RPMI8226 (cell line): ENCODE measurements around the gene FAM3D.
A peak's percentile ranks its signal among the peaks of the same experiment; 100 is the strongest.
"Not testable (repeated sequence)": the region's sequence is repeated elsewhere in the genome, so short reads cannot be mapped to it uniquely, and the experiment has no call there.

Source experiments
- DNase-seq: peaks from one replicate; pipeline ENCODE4 v3.0.0-alpha.2; 2015

Gene FAM3D

DNA sequence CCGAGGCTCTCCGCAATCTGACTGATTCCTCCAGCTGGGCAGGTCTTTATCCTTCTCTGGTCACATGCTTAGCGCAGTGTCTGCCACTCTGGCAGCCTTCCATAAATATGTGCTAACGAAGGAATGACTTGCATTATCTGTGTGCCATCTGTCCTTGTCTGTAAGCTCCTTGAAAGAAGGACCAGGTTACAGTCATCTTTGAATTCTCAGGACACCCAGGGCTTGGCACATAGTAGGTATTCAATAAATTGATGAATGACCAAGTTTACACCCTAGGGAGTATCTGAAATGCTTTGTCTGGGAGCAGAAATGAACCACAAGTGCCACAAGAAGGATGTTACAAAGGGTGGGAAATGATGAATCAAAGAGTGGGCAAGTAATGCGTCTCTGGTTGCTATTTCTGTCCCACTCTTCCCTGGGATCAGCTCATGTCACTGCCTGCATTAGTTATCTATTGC, 16.5 kb upstream of the FAM3D start:
- DNase-seq = peak; percentile 48

DNA sequence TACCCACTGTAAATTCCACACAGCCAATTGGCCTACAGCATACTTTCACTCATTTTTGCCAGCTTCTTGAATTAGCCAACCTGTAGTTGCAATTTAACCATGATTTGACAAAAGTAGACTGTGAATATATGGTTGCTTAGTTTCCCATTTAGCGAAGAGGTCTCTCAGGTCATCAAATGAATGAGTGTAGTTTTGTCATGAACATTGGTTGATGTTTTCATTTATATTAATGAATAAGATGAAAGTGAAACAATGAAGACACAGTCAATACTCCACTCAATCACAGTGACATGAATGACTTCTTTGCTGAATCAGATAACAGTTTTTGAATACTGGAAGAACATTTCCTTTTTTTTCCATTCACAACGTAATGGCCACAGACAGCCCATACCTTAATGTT, 15.3 kb upstream of the FAM3D start:
- no peak for DNase-seq

- no peak for DNase-seq
Observed at GRCh38 chr3:58680879-58681525, 14.4 kb upstream of the FAM3D start.

DNA sequence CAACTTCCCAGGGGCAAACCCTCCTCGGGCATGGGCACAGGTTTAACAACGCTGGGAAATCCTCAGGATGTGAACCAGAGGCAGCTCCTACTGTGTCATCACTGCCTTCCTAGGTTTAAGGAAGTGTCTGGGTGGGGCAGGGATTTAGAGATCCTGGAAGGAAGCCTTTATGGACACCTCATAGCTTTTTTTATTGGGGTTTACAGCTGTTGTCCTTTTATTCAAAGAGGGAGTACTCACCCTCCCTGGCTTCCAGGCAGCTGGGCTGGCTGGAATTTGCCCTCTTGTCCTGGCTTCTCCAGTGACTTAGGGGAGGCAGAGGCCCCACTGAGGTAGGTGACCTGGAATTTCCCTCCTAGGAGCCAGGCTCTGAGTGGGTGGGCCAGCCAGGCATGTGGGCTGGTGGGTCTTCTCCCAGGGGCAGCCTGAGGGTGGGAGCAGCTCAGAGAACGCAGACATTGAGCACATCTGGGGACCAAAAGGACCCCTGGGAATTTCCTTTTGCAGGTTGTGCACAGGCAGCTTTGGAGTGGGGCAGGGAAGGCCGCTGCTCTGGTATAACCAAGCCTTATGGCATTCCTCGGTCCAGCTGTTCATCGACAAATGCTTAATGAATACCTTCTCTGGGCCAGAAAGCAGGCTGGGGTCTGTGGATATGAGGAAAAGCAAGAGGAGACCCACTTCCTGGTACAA, 13.5 kb upstream of the FAM3D start:
- no peak for DNase-seq

- DNase-seq = no peak
Observed at GRCh38 chr3:58679446-58679845, 12.9 kb upstream of the FAM3D start.

DNA sequence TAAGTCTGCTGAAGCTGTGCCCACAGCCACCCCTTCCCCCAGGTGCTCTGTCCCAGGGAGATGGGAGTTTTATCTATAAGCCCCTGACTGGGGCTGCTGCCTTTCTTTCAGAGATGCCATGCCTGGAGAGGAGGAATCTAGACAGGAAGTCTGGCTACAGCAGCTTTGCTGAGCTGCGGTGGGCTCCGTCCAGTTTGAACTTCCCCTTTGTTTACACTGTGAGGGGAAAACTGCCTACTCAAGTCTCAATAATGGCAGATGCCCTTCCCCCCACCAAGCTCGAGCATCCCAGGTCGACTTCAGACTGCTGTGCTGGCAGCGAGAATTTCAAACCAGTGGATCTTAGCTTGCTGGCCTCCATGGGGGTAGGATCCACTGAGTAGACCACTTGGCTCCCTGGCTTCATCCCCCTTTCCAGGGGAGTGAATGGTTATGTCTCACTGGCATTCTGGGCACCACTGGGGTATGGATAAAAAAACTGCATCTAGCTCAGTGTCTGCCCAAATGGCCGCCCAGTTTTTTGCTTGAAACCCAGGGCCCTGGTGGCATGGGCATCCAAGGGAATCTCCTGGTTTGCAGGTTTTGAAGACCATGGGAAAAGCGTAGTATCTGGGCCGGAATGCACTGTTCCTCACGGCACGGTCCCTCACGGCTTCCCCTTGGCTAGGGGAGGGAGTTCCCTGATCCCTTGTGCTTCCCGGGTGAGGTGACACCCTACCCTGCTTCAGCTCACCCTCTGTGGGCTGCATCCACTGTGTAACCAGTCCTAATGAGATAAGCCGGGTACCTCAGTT, 11.8 kb upstream of the FAM3D start:
- not testable (repeated sequence) for DNase-seq

DNA sequence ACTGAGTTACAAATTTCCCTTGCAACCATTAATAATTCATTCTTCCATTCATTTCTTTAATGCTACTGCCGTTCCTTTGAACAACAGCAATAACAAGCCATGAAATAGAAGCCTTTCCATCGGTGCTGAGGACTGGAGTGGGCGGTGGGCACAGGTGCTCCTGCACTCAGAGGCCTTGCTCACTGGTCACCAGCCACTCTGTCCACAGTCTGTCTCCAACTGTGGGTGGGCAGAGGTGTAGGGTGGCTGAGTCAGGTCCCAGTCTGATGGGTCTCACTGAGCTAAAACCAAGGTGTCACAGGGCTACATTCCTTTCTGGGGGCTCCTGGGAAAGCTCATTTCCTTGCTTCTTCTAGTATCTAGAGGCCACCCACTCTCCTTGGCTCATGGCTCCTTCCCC, 6.3 kb upstream of the FAM3D start:
- DNase-seq = no peak

DNA sequence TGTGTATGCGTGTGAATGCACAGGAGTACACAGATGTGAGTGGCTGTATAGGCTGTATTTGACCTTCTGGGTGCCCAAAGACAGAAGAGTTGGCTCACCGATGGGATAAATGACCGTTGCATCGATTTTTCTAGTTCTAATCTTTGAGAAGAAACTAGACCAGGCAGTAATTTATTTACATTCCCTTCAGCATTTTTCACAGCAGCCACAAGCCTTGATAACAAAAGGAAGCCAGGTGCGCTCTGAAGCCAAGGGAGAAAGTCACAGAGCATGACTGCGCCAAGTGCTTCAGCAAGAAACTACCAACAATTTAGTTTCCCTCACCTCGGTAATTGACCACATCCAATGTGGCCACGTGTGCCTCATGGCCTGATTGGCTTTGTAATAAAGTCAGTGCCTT, 5.9 kb upstream of the FAM3D start:
- no peak for DNase-seq

GRCh38 chr3:58670506-58671135, 4.0 kb upstream of the FAM3D start:
- DNase-seq = no peak

- DNase-seq = no peak
Observed at GRCh38 chr3:58668247-58668646, 1.7 kb upstream of the FAM3D start.

DNA sequence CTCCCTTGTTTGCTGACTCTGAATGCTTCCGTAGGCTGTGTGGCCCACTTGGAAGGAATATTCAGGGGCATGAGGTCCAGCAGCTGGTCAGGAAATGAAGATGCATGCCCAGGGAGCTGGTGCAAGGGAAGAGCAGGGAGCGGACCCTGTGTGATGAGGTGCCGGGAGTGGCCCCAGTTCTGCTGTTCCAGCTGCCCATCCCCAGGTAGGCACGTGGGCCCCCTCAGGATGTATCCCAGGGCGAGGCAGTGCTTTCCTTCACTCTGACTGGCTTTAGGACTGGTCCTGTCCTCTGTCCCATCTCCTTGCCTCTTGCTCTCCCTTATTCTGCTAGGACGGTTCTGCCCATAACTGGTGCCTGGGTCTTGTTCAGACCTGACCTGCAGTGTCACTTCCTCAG, 1.1 kb upstream of the FAM3D start:
- DNase-seq = no peak

DNA sequence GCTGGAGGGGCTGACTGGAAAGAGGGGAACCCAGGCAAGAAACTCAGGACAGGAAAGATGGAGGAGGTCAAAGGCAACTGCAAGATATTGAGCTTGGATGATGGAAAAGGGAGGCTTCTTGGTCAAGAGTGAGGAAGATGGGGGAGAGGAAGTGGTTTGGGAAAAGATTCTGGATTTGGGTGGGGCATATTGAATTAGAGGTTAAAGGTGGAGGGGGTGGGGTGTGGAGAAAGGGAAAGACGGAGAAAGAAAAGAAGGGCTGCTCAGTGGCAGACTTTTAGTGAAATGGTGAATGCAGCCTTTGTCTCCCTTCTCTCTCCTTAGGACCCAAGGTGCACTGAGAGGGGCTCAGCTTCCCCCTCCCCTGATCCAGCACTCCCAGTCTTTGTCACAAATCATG, 655 bp upstream of the FAM3D start:
- no peak for DNase-seq

DNA sequence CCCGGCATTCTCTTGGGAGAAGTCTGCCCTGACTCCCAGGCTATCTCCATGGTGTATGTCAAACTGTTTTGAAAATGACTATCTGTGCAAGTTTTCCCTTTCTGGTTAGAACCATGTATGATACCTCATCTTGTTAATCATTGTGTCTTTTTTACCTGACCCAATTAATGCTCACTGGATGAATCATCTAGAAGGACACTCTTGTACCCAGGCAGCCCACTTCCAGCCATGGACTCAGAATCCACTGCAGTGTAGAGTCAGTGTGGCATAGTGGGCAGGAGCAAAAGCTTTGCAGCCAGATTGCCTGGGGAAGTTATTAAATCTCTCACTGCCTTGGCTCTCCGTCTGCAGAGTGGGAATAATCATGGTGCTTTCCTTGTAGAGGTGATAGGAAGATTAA, 1.2 kb downstream of the FAM3D start:
- no peak for DNase-seq

DNA sequence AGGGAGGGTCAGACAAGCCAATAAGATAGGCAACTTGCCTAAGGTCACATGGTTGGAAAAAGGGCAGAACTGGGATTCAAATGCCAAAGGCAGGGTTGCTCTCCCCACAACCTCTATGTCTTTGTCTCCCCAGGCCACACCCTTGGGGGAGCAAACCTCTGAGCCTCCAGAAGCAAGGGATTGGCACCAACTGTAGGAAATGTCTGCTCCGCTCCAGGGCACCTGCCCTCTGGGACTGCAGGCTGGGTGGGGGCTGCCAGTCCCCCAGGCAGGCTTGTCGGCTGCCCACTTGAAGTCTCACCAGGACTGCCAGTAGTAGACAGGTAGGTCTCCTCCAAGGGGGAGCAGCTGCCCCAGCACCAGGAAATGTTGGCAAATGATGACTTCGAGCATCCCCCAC, 2.0 kb downstream of the FAM3D start:
- no peak for DNase-seq

GRCh38 chr3:58661836-58662420, 4.6 kb downstream of the FAM3D start:
- no peak for DNase-seq

GRCh38 chr3:58660998-58661397, 5.6 kb downstream of the FAM3D start:
- no peak for DNase-seq

DNA sequence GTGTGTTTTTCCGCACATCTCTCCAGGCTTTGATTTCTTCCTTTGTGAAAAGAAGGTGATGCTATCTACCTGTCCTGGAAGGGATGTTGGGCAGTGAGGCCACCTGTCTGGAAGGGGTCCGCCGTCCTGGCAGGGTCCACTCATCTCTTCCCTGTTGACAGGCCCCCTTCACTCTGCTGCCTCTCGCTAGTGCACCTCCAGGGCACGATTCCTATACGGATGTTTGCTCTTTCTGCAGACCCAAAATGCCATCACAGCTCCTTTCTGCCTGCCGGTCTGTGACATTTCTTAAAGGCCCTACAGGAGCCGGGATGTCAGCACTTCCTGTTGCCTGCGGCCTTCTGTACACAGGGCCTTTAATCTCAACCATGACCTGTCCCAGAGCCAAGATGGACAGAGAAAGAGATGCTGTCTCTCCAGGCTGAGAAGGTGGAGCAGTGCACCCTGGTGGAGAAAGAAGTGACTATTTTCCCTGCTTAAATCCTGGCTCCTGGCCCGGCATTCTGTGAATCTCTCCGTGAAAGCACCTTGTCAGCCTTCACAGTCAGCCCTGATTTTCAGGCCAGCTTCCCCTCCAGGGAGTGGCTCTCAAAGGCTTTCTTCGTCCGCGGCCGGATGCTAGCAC, 7.4 kb downstream of the FAM3D start:
- DNase-seq = peak; percentile 40

- DNase-seq = no peak
Observed at GRCh38 chr3:58658508-58658907, 8.1 kb downstream of the FAM3D start.

DNA sequence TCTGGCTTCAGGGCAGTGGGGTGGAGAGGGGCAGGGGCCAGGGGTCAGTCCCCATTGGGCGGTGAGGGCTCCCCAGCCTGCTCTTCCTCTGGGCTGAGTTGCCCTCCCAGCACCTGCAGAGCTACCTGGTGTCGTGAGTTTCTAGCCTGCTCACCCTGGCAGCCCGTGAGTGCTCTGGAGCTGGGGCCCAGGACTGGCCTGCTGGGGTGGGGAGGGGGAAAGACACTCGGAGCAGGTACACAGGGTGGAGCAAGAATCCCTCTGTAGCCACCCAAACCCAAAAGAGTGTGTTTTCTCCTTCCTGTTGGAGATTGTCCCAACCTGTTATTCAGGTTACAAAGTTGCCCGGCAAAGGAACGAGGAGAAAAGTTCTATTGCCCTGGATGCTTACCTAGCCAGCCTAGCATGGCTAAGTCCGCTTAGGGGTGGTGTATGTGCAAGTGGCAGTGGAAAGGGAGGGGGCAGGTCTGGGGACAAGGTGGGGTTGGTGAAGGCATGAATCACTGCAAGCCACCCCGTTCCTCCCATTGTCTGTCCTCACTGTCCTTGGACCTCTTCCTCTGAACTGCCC, 8.9 kb downstream of the FAM3D start:
- DNase-seq = no peak

GRCh38 chr3:58657036-58657520, 9.5 kb downstream of the FAM3D start:
- no peak for DNase-seq

DNA sequence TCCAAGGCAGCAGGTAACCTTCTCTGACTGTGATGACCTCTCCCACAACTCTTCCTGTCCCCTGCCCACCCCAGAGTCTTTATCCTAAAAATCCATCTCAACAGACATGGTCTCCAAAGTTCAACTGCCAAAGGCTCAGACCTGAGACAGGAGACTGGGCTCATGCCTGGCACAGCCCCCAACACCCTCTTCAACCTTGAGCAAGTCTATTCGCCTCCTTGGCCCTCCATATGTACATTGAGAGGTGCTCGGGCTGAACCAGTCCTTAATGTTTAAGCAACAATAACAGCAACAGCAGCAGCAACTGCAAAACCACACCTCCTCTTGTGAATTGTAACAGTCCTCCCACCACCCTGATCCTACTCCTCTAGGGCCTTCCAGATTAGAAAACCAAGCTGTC, 9.9 kb downstream of the FAM3D start:
- DNase-seq = no peak

DNA sequence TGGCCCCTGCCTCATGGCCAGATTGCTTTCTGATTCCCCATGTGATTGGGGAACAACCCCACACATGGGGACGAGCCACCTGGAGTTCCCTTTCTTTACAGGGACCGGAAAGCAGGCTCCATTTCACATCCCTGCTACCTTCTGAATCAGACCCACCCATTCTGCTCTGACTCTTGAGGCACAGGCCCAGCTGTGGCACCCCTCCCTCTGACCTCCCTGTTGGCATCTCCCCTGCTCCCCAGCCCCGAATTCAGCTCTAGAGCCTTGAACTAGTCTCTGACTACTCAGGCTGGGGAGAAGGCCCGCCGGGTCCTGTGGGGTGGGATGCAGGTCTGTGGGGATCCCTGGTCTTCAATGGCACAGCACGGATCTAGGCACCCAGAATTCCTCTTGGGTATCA, 12.1 kb downstream of the FAM3D start:
- no peak for DNase-seq
